Liver (tissue), 9 donors: Measurements from ENCODE around the gene THRA. TPM values are rescaled to one million over a fixed set of nuclear protein-coding genes. Genes with fewer than 3 reads are reported as not detected.

ENCODE experiments used
- DNase-seq: peaks from one replicate; pipeline ENCODE4 v3.0.0-alpha.2; 2017; ENCODE audit warnings: low spot score
- H3K27ac ChIP-seq, 2 donors: one replicate each; pipeline ENCODE4 v1.7.0; 2013; ENCODE audit warnings: inconsistent platforms in 2 of 2, low read length in 2 of 2, control low read depth in 1 of 2, low read depth in 1 of 2, mild to moderate bottlenecking in 1 of 2
- H3K27me3 ChIP-seq, 4 donors: one replicate each; pipeline versions ENCODE4 v1.6.1 to v1.7.0; 2013; ENCODE audit warnings: low read length in 3 of 4, inconsistent platforms in 1 of 4, mild to moderate bottlenecking in 1 of 4, moderate library complexity in 1 of 4; ENCODE audit not compliant: control insufficient read depth in 4 of 4, insufficient read depth in 4 of 4
- H3K36me3 ChIP-seq, 4 donors: one replicate each; pipeline versions ENCODE4 v1.6.1 to v1.7.0; 2013; ENCODE audit warnings: low read length in 3 of 4, mild to moderate bottlenecking in 3 of 4, low read depth in 1 of 4, moderate library complexity in 1 of 4; ENCODE audit not compliant: control insufficient read depth in 4 of 4, insufficient read depth in 3 of 4
- H3K4me1 ChIP-seq, 4 donors: one replicate each; pipeline versions ENCODE4 v1.6.1 to v1.7.0; 2013; ENCODE audit warnings: low read length in 3 of 4, mild to moderate bottlenecking in 3 of 4, moderate library complexity in 1 of 4; ENCODE audit not compliant: control insufficient read depth in 4 of 4, insufficient read depth in 4 of 4
- H3K4me3 ChIP-seq, 3 donors: one replicate each; pipeline versions ENCODE4 v1.6.1 to v1.7.0; 2013; ENCODE audit warnings: low read length in 3 of 3, control low read depth in 1 of 3, low read depth in 1 of 3, mild to moderate bottlenecking in 1 of 3
- H3K9ac ChIP-seq, 2 donors: one replicate each; pipeline ENCODE4 v1.7.0; 2013; ENCODE audit warnings: low read length in 2 of 2, mild to moderate bottlenecking in 2 of 2, moderate library complexity in 2 of 2, control low read depth in 1 of 2, low read depth in 1 of 2
- H3K9me3 ChIP-seq, 4 donors: one replicate each; pipeline versions ENCODE4 v1.6.1 to v1.7.0; 2013; ENCODE audit warnings: low read length in 3 of 4; ENCODE audit not compliant: control insufficient read depth in 4 of 4
- FOXA1 ChIP-seq: IDR thresholded peaks from 2 replicates; pipeline ENCODE4 v1.6.1; 2016; ENCODE audit warnings: antibody characterized with exemption
- FOXA2 ChIP-seq: IDR thresholded peaks from 2 replicates; pipeline ENCODE4 v1.6.1; 2016; ENCODE audit warnings: antibody characterized with exemption
- GABPA ChIP-seq, 2 donors: IDR thresholded peaks in 1 of 2; conservative IDR thresholded peaks in 1 of 2; 2 replicates each; pipeline ENCODE4 v1.6.1; 2016; ENCODE audit warnings: antibody characterized with exemption in 2 of 2, mild to moderate bottlenecking in 1 of 2, moderate library complexity in 1 of 2
- HNF4A ChIP-seq, 2 donors: conservative IDR thresholded peaks; 2 replicates each; pipeline ENCODE4 v1.6.1; 2016; ENCODE audit warnings: antibody characterized with exemption in 2 of 2, mild to moderate bottlenecking in 2 of 2
- HNF4G ChIP-seq: IDR thresholded peaks from 2 replicates; pipeline ENCODE4 v1.6.1; 2016; ENCODE audit warnings: antibody characterized with exemption
- NR2F2 ChIP-seq: IDR thresholded peaks from 2 replicates; pipeline ENCODE4 v1.6.1; 2016; ENCODE audit warnings: antibody characterized with exemption
- REST ChIP-seq: IDR thresholded peaks from 2 replicates; pipeline ENCODE4 v1.6.1; 2016; ENCODE audit warnings: antibody characterized with exemption, mild to moderate bottlenecking
- TAF1 ChIP-seq: conservative IDR thresholded peaks from 2 replicates; pipeline ENCODE4 v1.6.1; 2016; ENCODE audit warnings: antibody characterized with exemption, mild to moderate bottlenecking
- ZBTB33 ChIP-seq: IDR thresholded peaks from 2 replicates; pipeline ENCODE4 v1.6.1; 2016; ENCODE audit warnings: antibody characterized with exemption
- WGBS: extraction: QIAGEN DNeasy Blood & Tissue Kit; methylation state at CpG from one replicate; pipeline ENCODE4 v1.1.7; 2013; 5-methylcytosine and 5-hydroxymethylcytosine counted together
- polyA plus RNA-seq, 2 donors: library from polyadenylated mRNA; stranded (reverse) in 1 of 2; unstranded in 1 of 2; fragments of 200-250 nt in 1 of 2; fragments of >200 nt in 1 of 2; fragmentation: Nextera tagmentation in 1 of 2; extraction: Ambion mirVana in 1 of 2; gene quantifications; one replicate each; pipeline versions ENCODE4 v1.2.1 to v1.2.3, GENCODE V29; 2013 to 2015
- total RNA-seq, 2 donors: library from RNA; depleted of rRNA; stranded (reverse); fragments of >200 nt; gene quantifications; one replicate each; pipeline ENCODE4 v1.2.3, GENCODE V29; 2014
- TF ChIP-seq, protein P1 (sequence below): fragments of 150-350 bp; IDR thresholded peaks from 2 replicates; pipeline ENCODE4 v1.5.1; 2017; ENCODE audit warnings: improper control_type of control experiment, low read depth, low read length; ENCODE audit not compliant: missing input control
- TF ChIP-seq, protein P2 (sequence below): IDR thresholded peaks from 2 replicates; pipeline ENCODE4 v1.6.1; 2016; ENCODE audit warnings: antibody characterized with exemption
- TF ChIP-seq, protein P3 (sequence below): IDR thresholded peaks from 2 replicates; pipeline ENCODE4 v1.6.1; 2016; ENCODE audit warnings: antibody characterized with exemption
- donor health status: healthy.
- donor health status: healthy.
- donor health status: healthy.
- donor health status: healthy.
- donor health status: healthy.

THRA gene
- total and polyA plus RNA-seq, 4 donors: 3.2 to 10.3 (median 7.4) TPM

GRCh38 chr17:40064971-40065768, 2.4 kb downstream of the THRA start:
- H3K9me3 ChIP-seq: no peaks in the 10 kb centered on the region
- TF ChIP-seq TAF1 (no peak), ZBTB33 (no peak), FOXA1 (no peak), REST (no peak), NR2F2 (no peak), GABPA (IDR thresholded peaks at IDR 0.05 in 1 of 2, conservative IDR thresholded peaks at IDR 0.05 in 1 of 2) (no peak)
- TF ChIP-seq, protein P1, sequence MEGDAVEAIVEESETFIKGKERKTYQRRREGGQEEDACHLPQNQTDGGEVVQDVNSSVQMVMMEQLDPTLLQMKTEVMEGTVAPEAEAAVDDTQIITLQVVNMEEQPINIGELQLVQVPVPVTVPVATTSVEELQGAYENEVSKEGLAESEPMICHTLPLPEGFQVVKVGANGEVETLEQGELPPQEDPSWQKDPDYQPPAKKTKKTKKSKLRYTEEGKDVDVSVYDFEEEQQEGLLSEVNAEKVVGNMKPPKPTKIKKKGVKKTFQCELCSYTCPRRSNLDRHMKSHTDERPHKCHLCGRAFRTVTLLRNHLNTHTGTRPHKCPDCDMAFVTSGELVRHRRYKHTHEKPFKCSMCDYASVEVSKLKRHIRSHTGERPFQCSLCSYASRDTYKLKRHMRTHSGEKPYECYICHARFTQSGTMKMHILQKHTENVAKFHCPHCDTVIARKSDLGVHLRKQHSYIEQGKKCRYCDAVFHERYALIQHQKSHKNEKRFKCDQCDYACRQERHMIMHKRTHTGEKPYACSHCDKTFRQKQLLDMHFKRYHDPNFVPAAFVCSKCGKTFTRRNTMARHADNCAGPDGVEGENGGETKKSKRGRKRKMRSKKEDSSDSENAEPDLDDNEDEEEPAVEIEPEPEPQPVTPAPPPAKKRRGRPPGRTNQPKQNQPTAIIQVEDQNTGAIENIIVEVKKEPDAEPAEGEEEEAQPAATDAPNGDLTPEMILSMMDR: no peak
- TF ChIP-seq, protein P2, sequence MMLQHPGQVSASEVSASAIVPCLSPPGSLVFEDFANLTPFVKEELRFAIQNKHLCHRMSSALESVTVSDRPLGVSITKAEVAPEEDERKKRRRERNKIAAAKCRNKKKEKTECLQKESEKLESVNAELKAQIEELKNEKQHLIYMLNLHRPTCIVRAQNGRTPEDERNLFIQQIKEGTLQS: no peak
- 60% methylated on average over 10 of the region's 10 CpGs for WGBS
- no peaks in the 10 kb centered on the region for H3K36me3 ChIP-seq
- no peak overlapping the region for H3K27ac ChIP-seq
- no peaks in the 10 kb centered on the region for H3K27me3 ChIP-seq
- no peak for DNase-seq
- H3K4me3 ChIP-seq: no peak overlapping the region
- H3K9ac ChIP-seq: no peak overlapping the region
- peaks cover 0 to 49% (median 34%) of the 10 kb centered on the region in 4 donors for H3K4me1 ChIP-seq

DNA sequence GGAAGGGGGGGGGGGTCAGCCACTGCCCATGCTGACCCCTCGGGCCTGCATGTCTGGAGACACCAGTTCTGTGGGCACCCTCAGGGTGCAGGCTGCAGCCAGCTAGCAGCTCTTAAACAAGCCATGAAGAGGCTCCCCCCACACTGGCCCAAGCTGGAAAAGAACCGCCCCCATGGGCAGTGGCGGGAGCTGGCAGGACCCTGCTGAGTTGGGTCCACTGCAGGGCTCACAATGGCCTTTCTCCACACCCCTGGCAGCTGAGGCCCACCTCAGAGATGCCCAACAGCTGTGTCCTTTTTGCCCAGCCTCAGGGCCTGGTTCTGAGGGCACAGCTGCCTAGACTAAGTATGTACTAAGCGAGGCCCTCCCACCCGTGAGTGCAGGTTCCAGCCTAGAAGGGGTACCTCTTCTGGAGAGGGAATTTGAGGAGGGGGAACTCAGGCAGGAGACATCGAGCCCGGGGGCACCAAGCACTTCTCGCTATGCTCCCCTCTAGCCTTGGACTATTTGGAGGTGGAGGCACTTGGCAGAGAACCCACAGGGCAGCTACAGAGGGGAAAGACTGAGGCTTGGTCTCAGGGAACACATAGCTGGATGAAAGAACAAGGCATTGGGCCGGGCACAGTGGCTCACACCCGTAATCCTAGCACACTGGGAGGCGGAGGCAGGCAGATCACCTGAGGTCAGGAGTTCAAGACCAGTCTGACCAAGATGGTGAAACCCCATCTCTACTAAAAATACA, 3.2 kb downstream of the THRA start:
- no peak for DNase-seq
- Histone ChIP-seq H3K4me1 (peaks cover 4 to 57% (median 39%) of the 10 kb centered on the region in 4 donors), H3K9me3 (no peaks in the 10 kb centered on the region), H3K9ac (no peak overlapping the region), H3K36me3 (no peaks in the 10 kb centered on the region), H3K4me3 (no peak overlapping the region), H3K27ac (no peak overlapping the region), H3K27me3 (no peaks in the 10 kb centered on the region)
- 82% methylated on average over 11 of the region's 11 CpGs for WGBS
- TF ChIP-seq FOXA2 (no peak), FOXA1 (no peak), NR2F2 (no peak), HNF4G (no peak), HNF4A (conservative IDR thresholded peaks at IDR 0.05) (no peak)
- TF ChIP-seq, protein P1: no peak
- TF ChIP-seq, protein P3, sequence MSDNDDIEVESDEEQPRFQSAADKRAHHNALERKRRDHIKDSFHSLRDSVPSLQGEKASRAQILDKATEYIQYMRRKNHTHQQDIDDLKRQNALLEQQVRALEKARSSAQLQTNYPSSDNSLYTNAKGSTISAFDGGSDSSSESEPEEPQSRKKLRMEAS: no peak
